OCI-LY1 (cell line): Measurements from ENCODE around the gene CAPG.

Source experiments
- CTCF ChIP-seq: fragments of 200-600 bp; sonication (generic), shearing (Covaris generic); IDR thresholded peaks from 2 replicates; pipeline ENCODE4 v1.5.1; 2017; ENCODE audit warnings: mild to moderate bottlenecking, antibody characterized with exemption, low read length, moderate library complexity, mixed read lengths
- EZH2 ChIP-seq: fragments of 200-600 bp; sonication (generic), shearing (Covaris generic); IDR thresholded peaks from 2 replicates; pipeline ENCODE4 v1.8.0; 2017; ENCODE audit warnings: borderline replicate concordance, mixed run types, mild to moderate bottlenecking, antibody characterized with exemption, low read length, moderate library complexity, mixed read lengths

DNA sequence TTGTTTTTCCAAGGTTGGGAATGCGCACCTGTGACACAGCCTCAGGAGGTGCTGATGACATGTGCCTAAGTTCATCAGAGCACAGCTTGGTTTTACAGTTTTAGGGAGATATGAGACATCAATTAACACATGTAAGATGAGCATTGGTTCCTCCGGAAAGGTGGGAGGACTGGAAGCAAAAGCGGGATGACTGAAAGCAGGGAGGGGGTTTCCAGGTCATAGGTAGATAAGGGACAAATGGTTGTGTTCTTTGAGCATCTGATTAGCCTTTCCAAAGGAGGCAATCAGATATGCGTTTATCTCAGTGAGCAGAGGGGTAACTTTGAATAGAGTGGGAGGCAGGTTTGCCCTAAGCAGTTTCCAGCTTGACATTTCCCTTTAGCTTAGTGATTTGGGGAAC lies 26.3 kb downstream of the CAPG start:
- no peak for TF ChIP-seq EZH2
- TF ChIP-seq CTCF, result no peak
